GM20431 (cell line): ENCODE measurements around the gene NGF.
"Not testable (repeated sequence)": the region's sequence is repeated elsewhere in the genome, so short reads cannot be mapped to it uniquely, and the experiment has no call there.

Experiments
- in situ Hi-C: fragments of 300-500 bp; cut with MseI, MboI; formaldehyde crosslinking; loops from one replicate; pipeline ENCODE4 v1.15.0; 2020; ENCODE audit warnings: low sequenced_read_pairs; ENCODE audit not compliant: unreplicated experiment

The NGF gene

DNA sequence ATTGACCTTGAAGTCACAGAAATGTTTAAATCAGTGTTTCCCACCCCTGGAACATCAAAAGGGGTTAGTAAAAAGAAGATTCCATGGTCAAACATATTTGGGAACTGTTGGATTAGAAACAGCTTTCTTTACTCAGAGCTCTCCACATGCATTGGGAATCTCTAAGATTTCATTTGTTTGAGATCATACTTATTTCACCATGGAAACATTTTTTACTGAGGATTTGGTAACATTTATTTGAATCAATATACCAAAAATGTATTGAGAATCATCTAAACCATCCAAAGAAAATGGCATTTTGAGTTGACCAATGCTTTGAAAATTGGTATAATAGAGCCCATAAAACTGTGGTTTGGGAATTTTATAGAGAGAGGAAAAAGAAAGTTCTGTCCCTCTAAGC is 25.3 kb downstream of the NGF start:
- in situ Hi-C loops, result no loop called here

DNA sequence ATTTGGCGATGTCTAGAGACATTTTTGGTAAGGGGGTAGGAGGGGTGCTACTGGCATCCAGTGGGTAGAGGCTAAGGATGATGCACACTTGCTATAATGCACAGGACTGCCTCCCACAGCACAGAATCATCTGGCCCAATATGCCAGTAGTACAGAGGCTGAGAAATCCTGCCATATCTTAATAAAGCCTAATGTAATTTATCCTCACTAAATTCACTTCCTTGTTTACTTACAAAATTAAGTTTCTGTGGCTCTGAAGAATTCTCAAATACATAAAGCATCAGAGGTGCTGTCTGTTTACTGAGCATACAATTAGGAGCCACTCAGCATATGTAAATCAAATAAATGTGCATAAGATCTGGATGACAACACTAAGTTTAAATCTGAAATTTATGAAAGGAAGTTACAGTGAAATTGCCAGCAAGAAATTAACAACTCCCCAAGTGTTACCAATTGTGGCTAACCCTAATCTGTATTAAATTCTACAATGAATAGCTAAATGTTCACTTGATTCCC is 26.5 kb downstream of the NGF start:
- in situ Hi-C loops, result no loop called here

DNA sequence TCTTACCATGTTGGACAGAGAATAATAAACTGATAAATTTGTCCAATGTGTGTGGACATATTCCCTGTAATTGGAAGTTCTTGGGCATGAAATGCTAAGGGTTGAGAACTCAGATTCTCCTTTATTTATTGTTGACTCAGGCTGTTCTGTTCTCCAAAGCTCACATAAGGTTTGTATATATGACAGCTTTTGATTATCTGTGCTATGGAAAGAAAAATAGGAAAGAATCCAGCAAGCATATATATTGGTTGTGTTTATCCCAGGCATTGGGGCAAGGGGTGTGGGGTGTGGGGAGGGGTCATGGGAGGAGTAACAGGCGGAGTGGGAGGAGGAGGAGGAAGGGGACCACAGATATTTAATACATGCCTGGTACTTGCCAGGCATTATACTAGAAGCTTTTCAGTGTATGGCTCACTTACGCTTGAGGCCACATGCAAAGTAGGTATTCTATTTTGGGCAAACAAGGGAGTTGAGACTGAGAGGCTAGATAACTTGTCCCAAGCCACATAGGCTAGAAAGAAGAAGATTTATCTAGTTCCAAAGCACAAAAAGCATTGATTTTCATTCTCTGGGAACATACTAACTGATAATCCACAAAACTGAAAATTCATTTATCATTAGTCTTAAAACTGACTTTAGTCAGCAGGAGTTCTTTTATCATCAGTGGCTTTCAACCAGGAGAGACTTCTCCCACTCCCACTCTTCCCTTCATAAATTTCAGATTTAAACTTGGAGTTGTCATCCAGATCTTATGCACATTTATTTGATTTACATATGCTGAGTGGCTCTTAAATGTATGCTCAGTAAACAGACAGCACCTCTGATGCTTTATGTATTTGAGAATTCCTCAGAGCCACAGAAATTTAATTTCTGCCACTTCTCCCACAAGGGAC is 27.2 kb downstream of the NGF start:
- in situ Hi-C loops, result no loop called here

DNA sequence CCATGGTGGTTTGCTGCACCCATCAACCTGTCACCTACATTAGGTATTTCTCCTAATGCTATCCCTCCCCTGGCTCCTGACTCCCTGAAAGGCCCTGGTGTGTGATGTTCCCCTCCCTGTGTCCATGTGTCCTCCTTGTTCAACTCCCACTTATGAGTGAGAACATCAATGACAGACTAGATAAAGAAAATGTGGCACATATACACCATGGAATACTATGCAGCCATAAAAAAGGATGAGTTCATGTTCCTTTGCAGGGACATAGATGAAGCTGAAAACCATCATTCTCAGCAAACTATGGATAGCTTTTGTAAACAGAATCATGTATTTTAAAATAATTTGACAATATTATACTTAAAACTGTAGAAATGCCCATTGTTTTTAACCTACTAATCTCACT is 28.5 kb downstream of the NGF start:
- in situ Hi-C loops, result not testable (repeated sequence)

DNA sequence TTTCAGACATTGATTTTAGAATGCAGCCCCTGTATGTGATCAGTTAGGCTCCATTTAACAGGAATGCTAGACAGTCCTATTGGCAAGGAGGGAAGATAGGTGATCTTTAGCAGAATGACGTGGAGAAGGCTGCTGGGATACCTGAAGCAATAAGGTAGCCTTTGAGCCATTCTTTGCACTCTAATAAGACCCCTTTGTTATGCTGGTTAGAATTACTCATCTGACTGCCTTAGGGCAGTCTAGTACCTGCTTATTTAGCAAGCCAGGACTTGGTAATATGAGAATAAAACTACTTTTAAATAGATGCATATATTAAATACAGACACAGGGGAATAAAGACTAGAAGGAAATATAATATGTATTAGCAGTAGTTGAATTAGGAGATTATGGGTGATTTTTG is 29.1 kb downstream of the NGF start:
- in situ Hi-C loops, result no loop called here

DNA sequence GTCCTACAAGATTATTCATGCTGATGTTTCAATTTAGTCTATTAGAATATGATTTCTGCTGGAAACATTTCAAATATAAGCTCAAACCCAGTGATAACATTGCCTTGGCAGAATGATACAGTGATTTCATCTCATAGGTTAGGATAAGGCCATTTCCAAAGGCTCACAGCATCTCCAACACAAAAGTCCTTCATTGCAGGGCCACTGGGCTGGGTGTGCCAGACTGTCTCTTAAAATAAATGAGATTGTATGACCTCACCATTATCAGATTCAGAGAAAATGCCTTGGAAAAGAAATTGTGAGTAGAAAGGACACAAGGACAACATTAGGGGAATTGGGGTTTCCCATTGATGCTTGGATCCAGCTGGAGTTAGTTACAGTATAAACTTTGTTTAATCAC is 30.4 kb downstream of the NGF start:
- in situ Hi-C loops, result no loop called here

DNA sequence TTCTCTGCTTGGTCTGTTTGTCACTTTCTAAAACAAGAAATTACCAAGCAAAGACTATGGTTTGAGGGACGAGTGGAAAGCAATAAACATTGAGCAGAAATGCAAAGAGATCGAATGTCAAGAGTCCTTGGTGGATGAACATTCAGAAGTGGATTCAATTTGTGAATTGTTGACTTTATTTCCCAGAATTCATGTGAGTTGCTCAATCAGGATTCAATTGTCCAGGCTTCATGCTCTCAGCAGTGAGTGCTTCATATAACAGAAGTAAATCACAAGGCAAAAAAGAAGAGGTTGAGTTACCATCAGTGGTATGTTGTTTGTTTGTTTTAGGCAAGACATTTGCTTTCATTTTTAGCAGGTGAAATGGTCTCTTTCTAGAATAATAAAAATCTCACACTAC is 31.9 kb downstream of the NGF start:
- in situ Hi-C loops, result no loop called here

DNA sequence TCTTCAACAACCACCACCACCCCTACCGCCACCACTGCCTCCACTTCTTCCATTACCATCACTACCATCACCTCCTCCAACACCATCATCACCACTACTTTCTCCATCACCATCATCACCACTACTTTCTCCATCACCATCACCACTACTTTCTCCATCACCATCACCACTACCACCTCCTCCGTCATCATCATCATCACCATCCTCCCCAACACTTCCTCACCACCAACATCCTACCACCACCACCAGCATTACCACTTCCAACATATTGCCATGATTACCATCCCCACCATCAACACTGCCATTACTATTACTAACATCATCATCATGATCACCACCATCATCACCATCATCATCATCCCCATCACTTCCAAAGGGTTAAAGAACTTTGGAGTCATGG is 34.7 kb downstream of the NGF start:
- in situ Hi-C loops, result no loop called here

DNA sequence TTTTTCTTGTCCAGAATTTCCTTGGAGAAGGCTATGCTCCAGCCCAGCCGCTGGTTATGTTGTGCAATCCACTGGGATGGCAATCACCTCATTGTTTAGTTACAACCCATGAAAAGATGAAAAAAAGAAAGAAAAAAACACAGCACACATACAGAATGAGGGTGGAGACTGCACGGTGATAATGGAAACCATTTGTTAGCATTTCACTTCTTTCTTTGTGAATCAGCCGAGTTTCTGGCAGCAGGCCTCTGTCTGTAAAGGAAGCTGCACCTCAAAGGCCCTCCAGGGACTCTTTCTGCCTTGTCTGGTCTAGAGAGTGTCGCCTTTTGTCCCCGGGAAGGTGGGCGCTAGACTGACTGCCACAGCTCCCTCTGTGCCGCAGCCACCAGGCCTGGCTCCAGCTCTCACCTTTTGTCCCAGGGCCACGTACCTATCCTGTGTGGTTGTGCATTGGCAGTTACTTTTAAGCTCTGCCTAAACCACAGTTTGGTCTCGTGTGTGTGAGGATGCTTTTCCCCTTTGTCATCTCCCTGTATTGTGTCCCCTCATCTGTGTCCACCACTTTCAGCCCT is 35.6 kb downstream of the NGF start:
- in situ Hi-C loops, result no loop called here

DNA sequence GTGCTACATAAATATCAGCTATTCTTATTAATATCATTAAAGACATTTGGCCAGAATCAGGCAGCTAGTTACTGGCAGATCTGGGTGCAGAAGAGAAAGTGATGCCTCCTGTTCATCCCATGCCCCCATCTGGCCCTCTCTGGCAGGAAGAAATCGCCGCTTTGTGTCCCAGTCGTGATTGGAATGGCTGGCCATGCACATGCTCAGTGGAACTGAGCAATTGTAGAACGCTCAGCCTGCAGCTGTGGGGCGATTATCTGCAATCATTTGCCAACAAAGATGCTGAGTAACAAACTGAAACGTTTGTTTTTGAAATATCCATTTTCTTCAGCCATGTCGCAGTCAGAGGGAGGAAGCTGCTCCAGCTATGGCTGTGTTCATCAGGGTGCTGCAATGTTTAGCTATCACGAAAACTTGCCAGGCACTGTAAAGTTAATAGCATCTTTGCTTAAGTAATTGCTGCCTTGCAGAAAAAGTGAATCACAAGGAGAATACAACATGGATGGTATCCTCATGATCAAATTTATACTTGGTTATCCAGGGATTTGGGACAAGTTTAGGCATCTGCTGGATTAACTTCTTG is 36.5 kb downstream of the NGF start:
- in situ Hi-C loops, result no loop called here

DNA sequence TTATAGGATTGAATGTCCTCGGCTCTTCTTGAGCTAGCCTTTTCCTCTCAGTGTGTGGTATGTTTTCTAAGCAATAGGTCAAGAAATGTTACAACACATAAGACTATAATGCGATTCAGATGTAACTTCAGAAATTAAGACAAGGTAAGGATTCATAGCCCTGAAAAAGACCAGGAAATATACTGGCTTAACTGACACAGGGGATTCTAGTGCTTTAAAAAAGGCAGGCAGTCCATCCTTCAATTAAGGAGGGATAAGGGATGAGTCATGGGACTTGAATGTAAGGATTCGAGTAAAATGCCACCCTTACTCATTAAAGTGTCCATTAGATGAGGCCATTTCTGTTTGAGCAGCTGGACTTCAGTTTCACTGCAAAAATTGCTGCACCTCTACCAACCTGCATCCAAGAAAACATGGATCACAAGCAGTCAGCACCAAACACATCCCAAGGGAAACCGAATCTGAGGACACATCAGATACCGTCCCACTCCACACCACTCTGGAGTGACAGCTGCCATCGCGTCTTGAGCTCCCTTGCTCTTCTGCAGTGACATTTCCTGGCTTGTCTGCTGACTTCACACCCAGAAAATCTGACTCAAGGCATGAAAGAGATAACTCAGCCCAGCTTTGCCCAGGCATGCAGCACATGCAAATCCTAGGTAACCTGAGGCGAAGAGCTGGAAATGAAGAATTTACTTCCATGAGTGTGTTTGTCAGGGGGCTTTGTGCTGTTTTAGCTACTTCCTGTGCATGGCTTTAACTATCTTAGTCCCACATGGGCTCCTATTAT is 37.8 kb downstream of the NGF start:
- in situ Hi-C loops, result no loop called here

DNA sequence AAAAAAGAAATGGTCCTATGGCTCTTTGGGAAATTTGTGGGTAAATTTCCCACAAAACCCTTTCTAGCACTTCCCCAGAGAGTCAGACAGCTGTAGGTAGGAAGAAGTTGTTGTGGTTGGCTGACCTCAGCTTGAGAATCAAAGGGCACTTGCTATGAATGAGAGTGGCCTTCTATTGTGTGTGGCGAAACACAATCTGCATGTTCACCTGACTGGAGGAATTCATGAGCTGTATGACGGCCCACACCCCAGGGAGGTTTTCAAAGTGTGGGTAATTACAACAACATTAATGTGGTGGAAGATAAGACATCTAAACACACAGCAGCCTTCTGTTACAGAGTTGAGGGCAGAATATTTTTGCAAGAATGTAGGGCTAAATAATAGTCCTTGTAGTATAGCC is 38.8 kb downstream of the NGF start:
- in situ Hi-C loops, result no loop called here

DNA sequence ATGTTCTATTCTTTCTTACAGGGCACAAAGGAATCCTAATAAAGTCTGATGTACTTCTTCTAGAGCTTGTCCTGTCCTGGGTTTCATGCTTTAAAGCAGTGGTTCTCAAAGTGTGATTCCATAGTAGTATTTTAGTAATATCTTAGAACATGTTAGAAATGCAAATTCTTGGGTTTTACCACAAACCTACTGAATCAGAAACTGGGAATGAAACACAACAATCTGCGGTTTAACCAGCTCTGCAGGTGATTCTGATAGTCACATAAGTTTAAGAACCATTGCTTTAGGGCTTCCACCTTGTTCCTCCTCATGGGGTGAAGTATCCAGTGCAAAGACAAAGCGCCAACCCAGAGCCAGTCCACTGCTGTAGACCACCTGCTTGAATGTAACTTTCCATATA is 41.1 kb downstream of the NGF start:
- in situ Hi-C loops, result no loop called here

DNA sequence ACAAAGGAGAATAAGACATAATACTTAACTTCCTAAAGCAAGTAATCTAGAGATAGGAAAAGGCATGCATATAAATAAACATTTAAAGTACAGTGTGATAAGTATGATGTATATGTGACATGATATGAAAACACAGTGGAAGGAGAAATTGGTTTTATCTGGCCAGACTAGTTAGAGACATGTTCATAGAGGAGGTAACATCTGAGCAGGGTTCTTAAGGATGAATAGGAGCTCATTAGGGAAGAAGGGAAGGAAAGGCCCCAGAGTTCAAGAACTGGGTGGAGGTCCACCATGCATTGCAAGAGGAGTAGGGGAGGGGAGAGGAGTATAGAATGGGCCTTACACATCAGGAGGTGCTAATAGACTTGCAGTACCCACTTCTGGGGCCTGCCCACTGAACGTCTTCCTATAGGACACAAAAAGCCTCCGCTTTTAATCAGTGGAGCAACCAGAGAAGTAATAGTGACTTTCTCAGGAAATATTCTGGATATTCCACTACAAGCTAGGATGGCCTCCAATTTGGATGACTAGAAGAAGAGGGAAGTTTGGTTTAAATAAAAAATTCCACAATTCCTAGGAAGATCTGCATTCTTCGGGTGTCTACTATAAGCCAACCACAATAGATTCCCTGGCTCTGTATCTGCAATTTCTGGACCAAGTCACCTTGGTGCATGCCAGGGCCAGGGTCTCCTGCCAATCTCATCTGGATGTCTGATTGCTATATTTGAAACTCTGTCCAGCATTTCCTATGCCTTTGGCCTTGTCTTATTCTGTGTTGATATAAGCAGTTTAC is 41.9 kb downstream of the NGF start:
- in situ Hi-C loops, result no loop called here

DNA sequence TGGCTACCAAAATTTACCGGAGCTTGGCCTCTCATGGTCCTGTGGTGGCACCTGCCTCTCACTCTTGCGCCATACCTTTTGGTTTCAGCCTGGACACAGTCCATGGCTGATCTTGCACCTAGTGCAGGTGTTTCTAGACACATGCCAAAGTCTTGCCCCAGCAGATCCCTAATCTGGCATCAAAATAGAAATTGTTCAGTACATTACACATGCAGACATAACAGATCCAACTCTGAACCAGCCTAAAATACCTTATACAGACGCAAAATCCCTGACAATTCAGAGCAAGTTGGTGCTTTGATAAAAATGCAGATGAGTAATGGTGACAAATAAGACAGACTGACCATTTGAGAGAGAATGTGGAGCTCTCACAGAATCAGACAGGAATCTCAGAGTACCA is 44.1 kb downstream of the NGF start:
- in situ Hi-C loops, result no loop called here

DNA sequence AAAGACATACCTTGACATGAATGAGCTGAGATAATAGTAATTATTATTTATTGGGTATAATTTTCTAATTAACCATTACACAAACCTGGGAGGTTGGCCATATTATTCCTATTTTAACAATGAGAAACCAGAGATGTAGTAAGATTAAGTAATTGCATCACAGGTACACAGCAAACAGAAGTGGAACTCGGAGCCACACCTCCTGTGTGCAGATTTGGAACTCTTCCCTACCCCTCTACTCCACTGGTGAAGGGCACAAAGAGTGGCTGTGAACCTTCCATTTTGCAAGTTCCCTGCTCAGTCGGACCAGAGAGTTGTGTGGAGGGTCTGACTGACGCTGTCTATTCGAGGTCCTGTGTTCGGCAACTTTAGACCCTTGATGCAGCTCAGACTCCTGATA is 45.0 kb downstream of the NGF start:
- in situ Hi-C loops, result no loop called here

DNA sequence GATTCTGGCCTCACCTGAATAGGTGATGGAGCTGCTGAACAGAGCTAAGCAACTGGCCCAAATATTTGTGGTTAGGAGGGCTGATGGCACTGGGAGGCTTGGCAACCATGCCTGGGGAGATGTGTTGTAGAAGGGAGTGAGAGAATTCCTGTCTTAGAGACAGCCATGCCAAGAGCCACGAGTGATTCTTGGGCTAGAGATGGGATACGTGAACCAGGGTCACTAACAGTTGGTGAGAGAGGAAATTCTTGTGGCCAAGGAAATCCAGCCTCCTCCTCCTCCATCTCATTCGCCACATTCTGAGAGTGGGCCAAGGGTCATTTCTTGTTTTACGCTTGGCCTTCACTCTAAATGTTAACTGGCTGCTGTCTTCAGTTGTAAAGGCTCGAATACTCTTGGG is 46.3 kb downstream of the NGF start:
- in situ Hi-C loops, result no loop called here

DNA sequence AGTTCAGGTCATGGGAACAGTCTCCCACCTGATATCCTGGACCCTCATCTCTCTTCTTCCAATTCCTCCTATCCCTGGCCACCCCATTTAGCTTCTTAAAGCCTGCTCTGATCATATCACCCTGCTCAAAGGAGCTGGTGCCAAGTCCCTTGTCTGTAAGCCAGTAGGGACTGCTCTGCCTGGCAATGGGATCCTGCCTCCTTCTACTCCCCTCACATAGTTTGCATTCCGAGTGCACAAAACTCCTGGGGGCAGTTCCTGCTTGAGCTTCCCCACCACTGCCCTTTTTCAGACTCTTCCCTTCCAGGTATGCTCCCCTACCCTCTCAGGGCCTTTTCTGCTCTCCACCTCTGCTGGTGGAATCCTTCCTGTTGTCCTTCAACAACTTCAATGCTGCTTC is 48.1 kb downstream of the NGF start:
- in situ Hi-C loops, result no loop called here

DNA sequence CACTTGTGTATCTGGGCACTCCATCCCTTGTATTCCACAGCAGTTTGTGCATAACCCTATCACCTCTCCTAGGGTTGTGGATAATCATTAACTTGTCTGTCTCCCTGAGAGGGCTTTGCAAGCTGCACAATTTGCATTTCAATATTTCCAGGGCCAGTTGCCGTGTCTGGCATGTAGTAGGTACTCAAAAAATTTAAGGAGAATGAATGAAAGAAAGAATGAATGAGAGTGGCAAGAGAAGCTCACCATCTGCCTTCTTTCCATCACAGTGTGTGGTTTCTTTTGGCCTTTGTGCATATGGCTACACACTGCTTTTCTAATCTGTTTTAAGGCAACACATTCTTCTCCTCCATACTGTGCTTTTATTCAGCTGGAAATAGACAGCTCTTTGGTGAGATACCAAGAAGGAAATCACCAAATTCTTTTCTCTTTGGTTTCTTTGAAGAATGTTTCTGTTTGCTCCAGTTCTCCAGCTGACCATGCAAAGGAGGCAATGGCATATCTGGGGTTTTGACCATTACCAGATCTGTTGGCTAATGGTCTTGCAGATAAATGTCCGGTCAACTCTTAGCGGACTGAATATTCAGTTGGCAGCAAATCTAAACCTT is 49.4 kb downstream of the NGF start:
- in situ Hi-C loops, result no loop called here
